GM21825 (cell line): ENCODE data around the gene NOP53.
"Not testable (repeated sequence)": the region's sequence is repeated elsewhere in the genome, so short reads cannot be mapped to it uniquely, and the experiment has no call there.

Source experiments
- ATAC-seq: cut with Tn5 transposase; IDR thresholded peaks from one replicate; pipeline ENCODE4 v1.9.1; 2021; ENCODE audit warnings: mild to moderate bottlenecking, moderate library complexity; ENCODE audit not compliant: unreplicated experiment

Gene NOP53

DNA sequence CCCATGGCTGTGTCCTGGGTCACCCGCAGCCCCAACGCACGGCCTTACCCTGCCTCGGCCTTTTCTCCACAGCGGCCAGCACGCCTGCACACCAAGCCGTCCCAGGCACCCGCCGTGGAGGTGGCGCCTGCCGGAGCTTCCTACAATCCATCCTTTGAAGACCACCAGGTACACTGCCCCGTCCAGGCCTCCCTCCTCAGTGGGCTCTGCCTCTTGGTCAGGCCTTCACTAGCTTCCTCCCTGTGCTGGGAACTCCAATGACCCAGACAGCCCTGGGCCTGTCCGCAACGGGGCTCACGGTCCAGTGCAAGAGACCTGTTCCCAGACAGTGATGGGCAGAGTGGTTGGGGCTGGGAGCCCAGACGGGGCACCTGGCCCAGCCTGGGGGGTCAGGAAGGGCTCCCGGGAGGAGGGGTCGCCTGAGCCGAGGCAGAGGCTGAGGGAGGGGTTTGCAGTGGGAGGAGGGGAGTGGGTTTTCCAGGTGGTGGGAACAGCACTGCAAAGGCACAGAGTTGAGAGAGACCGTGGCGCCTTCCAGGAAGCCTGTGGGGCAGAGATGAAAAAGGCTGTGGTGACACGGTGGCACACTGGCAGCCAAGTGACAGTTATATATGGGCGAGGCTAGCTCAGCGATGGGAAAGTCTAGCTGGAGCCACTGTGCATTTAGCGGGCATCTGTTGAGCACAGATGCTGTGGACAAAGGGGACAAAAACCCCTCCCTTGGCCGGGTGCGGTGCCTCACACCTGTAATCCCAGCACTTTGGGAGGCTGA is 7.3 kb downstream of the NOP53 start:
- ATAC-seq = no peak

DNA sequence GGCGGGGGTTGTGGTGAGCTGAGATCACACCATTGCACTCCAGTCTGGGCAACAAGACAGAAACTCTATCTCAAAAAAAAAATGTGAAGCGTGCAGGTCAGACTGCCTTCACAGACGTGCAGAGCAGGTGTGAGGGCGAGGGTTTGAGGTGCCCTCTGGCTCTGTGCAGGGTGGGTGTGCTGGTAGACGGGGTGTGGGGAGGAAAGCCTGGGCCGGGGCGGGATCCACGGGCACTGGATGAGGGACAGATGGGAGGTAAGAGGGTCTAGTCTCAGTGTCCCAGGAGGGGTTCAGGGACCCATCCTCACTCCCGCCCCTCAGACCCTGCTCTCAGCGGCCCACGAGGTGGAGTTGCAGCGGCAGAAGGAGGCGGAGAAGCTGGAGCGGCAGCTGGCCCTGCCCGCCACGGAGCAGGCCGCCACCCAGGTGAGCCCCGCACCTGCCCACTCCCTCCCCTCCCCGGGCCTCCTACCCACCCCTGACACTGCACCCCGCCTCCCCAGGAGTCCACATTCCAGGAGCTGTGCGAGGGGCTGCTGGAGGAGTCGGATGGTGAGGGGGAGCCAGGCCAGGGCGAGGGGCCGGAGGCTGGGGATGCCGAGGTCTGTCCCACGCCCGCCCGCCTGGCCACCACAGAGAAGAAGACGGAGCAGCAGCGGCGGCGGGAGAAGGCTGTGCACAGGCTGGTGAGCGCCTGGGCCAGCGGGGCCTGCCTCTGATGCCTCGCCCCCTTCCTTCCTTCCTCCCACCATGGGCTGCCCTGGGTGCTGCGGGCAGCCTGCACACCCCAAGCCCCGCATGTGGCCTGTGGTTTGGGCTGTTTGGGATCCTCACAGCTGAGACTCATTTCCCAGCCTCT is 9.1 kb downstream of the NOP53 start:
- no peak for ATAC-seq

DNA sequence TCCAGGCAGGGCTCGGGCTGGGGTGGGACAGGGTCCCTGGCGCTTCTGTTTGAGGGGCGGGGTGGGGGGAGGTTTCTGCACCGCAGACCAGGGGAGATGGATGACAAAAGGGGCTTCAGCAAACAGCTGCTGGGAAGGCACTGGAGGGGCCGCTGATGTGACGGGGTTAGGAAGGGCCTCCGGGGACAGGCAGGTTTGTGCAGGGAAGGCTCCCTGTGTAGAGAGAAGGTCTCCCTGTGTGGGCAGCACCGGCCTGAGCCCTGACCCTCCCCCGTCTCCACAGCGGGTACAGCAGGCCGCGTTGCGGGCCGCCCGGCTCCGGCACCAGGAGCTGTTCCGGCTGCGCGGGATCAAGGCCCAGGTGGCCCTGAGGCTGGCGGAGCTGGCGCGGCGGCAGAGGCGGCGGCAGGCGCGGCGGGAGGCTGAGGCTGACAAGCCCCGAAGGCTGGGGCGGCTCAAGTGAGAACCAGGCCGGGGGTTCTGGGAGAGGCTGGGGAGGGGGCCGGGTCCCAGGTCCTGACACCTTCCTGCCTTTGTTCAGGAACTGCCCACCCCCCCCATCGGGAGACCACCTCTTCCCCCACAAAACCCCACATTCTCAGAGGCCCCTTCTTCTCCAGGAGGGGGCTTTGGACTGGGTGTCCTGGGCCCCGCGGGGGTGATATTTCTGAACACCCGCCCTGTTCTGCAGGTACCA is 9.9 kb downstream of the NOP53 start:
- ATAC-seq = no peak

DNA sequence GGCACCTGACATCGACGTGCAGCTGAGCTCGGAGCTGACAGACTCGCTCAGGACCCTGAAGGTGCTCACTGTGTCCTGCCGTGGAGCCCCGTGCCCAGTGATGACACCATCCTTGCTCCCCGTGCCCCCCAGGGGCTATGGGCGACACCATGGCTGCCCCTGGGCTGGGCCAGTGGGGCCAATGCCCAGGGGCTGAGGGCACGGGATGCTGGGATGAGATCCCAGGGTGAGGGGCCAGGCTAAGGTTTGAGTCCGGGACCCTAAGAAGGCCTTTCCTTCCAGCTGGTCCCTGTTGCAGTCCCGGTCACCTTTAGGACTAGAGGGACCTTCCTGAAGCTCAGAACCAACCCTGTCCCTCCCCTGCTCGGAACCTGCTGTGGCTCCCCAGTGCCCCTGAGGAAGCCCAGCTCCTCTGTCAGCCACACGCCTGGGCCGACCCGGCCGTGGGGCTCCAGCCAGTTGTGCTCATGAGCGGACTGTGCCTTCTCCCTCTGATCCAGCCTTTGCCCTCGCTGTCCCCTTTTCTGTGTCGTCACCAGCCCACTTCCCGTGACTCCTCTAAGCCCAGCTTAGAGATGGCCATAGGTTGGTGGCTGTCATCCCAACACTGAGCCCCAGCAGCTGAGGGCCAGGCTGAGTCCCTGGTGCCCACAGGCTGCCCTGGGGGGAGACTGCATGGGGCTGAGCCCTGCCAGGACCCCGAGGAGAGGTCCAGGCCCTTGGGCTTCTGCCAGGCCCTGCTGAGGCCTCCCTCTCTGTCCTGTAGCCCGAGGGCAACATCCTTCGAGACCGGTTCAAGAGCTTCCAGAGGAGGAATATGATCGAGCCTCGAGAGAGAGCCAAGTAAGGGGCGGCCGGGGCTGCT is 10.6 kb downstream of the NOP53 start:
- no peak for ATAC-seq

DNA sequence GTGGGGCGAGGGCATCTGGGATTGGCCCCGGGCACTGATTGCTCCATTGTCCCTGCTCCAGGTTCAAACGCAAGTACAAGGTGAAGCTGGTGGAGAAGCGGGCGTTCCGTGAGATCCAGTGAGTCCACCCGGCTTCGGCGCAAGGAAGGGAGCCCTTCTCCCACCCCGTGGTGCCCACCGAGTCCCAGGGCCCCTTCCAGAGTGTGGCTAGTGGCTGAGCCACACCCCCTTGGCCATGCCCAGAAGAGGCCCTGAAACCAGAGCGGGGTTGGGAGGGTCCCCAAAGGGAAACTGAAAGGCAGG is 11.2 kb downstream of the NOP53 start:
- no peak for ATAC-seq

DNA sequence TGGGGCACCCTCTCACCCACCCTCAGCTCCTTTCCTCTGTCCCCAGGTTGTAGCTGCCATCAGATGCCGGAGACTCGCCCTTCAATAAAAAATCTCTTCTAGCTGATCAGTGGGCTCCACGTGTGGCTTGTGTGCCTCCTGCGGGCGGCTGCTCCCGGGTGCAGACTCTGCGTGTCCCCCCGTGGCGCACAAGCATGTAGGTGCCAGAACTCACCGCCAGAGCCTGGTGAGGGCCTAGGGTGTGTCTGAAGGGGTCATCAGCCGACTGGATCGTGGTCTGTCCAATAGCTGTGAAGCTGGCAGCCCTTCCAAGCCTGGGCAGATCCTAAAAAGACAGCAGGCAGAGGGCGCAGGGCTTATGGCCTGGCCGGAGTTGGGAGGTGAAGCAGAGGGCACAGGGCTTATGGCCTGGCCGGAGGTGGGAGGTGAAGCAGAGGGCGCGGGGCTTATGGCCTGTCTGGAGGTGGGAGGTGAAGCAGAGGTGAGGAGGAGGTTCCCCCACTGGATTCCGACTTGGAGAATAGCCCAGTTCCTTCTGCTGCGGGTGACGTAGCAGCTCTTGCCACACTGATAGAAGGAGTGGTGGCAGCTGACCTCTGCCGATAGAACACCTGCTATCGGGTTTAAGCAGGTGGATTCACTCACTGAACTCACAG is 11.7 kb downstream of the NOP53 start:
- no peak for ATAC-seq

DNA sequence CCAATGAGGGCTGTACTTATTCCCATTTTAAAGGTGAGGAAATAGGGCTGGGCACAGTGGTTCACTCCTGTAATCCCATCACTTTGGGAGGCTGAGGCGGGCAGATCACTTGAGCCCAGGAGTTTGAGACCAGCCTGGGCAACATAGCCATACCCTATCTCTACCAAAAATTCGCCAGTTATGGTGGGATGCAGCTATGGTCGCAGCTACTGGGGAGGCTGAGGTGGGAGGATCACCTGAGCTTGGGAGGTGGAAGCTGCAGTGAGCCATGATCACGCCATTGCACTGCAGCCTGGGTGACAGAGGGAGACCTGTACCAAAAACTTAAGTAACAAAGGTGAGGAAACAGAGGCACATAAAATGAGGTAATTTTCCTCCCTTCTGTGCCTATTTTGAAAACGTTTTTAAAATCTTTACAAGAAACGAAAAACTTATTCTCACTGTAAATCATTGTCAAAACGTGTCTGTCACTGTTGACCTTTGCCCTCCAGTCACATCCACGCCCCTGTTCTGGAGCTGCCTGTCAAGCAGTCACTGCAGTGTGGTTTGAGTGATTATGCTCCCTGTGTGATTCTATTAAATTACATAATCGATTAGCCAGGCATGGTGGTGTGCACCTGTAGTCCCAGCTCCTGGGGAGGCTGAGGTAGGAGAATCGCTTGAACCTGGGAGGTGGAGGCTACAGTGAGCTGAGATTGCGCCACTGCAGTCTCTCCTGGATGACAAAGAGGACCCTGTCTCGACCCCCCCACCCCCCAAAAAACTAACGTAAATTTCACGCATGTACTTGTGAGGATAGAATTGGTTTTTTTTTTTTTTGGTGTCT is 12.5 kb downstream of the NOP53 start:
- ATAC-seq = no peak

DNA sequence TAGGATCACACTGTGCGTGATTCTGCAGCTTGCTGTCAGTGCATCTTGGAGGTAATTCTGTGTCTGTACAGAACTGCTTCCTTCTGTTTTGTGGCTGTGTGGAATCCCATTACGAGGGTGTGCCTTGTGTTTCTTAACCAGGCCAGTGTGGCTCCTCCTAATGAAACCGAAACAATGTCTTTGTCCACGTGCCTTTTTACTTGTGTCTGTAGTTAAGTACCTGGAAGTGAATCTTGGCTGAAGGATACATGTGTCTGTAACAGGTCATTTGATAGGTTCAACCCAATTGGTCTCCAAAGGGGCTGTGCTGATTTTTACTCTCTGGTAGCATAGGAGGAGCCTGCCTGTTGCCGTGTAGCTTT is 13.1 kb downstream of the NOP53 start:
- no peak for ATAC-seq

DNA sequence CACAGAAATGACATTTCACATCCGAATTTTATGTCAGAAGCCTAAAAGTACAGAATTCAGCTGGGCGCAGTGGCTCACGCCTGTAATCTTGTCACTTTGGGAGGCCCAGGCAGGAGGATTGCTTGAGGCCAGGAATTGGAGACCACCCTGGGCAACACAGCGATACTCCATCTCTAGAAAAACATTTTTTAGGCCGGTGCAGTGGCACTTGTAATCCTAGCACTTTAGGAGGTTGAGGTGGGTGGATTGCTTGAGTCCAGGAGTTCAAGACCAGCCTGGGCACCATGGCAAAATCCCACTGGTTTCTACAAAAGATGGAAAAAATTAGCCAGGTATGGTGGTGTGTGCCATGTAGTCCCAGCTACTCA is 15.3 kb downstream of the NOP53 start:
- ATAC-seq = no peak

DNA sequence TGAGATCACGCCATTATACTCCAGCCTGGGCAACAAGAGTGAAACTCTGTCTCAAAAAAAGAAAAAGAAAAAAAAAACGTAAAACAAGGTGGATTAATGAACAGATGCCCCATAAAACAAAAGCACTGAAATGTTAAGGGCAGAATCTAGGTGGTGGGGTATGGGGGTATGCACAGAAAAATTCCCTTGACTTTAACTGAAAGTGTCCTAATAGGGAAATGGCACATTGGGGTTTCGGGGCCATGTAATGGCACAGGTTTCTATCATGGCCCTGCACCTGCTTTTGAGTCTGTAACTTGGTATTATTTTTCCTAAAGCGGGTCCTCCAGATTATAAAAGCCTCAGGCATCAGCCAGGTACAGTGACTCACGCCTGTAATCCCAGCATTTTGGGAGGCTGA is 16.2 kb downstream of the NOP53 start:
- ATAC-seq = no peak

DNA sequence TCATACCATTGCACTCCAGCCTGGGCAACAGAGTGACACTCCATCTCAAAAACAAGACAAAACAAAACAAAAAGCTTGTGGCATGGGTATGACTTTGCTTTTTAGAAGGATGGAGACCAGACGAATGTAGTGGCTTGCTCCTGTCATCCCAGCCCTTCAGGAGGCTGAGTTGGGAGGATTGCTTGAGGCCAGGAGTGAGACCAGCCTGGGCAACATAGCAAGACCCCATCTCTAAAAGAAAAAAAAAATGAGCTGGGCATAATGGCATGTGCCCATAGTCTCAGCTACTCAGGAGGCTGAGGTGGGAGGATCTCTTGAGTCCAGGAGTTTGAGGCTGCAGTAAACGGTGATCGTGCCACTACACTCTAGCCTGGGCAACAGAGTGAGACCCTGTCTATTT is 16.8 kb downstream of the NOP53 start:
- ATAC-seq = no peak

DNA sequence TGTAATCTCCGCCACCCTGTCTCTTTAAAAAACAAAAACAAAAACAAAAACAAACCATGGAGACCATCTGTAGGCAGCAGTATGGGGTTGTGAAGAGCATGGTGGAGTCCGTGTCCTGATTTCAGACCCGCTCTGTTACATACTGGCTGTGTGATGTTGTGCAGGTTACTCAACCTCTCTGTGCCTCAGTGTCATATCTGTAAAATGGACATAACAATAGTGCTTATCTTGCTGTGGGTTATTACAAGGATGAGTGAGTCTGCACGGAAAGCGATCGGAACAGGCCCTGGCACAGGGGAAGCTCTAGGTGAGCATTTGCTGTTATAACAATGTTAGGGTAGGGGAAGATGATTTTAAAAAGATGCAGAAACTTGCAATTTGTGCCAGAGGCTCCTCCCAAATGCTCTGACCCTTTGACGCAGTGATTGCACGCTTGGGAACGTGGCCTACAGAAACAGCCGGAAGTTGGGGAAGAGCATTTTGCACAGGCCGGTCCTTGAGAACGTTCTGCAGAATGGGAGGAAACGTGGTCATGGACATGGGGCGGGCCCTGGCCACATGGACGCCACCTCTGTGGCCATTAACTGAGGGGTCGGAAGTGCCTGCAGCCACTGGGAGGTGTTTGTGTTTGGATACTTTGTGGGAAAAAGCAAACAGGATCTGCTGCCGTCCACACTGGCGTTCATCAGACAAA is 17.4 kb downstream of the NOP53 start:
- no peak for ATAC-seq

DNA sequence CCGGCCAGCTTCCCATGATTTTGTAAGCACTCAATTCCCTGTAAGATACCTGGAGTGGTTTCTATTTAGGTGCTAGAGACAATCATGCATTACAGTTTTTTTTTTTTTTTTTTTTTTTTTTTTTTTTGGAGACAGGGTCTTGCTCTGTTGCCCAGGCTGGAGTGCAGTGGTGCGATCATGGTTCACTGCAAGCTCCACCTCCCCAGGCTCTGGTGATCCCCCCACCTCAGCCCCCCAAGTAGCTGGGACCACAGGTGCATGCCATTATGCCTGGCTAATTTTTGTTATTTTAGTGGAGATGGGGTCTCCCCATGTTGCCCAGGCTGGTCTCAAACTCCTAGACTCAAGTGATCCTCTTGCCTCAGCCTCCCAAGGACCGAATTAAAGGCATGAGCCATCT is 19.4 kb downstream of the NOP53 start:
- ATAC-seq = not testable (repeated sequence)

DNA sequence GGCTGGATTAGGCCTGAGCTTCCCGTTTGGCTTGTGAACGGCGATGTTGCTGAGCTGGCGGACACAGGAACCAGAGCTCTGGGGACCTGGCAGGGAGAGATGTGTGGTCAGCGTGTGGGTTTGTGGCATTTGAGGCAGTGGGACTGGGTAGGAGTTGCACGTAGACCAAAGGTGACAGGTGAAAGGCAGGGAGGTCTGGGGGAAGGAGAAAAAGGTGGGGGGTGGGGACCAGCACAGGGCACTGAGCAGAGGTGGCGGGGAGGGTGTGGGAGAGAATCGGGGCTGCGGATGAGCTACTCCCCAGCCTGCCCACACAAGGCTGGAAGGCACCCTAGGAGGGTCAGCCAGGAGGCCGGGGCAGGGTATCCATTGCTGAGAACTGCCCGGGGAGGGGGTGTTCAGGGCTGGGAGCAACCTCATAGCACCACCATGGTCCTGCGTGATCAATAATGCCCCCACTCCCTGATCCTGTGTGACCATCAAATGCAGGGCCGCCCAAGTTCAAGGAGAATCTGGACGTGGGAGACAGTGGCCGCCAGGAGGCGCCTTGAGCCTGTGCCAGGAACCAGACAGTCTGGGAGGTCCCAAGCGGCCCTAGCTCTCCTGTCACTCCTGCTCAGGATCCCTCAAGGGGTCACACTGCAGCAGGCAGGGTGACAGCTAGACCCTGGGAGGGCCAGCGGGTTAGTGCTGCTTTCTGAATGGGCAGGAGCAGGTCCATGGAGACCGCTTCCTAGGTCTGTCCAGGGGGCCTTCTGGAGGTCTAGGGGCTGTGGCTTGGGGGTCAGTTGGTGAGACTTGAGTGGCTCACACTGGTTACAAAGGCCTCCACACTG is 20.4 kb downstream of the NOP53 start:
- no peak for ATAC-seq

DNA sequence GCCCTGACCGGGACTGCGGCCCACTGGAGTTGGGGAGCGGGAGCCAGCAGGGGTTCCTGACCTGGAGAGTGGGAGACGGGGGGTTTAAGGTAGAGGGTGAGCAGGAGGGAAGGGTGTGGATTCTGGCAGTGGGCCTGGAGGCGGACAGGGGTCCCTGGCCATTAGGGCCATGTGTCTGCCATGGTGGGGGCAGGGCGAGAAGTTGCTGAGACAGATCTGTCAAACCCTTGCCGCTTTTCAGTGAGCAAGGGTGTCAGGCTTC is 20.9 kb downstream of the NOP53 start:
- no peak for ATAC-seq

DNA sequence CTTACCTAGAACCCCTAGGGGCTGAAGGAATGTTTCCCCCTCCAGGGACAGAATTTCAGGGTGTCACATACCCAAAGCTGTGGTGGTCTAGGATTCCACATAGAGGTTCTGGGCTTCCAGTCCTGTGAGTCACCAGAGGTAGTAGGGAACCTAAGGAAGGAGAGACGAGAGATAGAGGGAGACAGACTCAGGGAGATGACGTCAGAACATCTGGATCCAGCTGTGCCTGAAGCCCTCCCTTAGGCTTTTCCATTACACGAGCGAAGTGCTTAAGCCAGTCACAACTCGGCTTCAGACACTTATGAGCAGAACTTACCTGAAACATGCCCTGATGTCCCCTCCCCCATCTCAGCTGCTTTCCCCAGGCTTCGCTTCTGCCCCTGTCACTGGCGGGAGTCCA is 21.3 kb downstream of the NOP53 start:
- ATAC-seq = no peak

DNA sequence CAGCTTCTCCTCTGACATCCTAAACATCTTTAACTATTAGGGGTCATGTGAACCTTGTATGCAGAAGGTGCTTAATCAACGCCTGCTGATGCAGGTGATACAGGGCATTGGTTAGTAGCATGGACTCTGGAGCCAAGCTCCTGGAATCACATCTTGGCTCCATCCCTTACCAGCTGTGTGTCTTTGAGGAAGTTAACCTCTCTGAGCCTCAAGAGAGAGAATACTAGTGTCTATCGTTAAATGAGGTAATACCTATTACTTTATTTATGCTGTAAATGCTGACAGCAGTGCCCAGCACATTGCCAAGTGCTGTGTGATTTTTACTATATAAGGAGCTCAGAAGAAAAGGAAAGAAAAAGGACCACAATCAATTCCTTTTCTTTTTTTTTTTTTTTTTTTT is 22.0 kb downstream of the NOP53 start:
- ATAC-seq = no peak

DNA sequence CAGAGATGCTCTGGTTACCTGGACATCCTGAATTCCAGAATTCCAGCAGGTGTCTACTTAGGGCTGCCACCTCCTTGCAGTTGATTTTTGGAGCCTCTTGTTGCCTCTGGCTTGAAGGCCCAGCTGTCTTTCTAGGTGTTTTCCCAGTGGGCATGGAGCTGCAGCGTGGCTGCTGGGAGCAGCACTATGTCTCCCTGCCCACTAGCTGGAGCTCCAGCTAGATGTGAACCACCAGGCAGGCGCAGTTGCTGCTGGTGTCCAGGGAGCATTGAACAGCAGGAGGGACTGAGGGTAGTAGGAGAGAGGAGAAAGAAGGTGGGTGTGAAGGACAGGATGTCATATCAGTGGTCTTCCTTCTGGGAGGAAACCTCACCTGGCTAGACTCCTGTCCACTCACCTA is 23.3 kb downstream of the NOP53 start:
- ATAC-seq = no peak

DNA sequence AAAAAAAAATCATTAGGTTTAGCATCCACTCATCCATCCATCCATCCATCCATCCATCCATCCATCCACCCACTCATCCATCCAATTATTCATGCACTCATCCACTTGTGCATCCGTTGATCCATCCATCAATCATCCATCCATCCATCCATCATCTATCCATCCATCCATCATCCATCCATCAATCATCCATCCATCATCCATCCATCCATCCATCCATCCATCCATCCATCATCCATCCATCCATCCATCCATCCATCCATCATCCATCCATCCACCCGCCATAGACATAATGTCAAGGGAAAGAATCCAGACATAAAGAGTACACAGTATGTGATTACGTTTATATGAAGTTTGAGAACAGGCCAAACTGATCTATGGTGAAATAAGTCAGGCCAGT is 24.2 kb downstream of the NOP53 start:
- no peak for ATAC-seq
